Right lobe of liver (tissue), 4 donors: ENCODE data around the gene PC.

ENCODE experiments used
- POLR2A ChIP-seq: fragments of 450-650 bp; IDR thresholded peaks from one replicate; pipeline ENCODE4 v1.6.1; 2017; ENCODE audit warnings: antibody characterized with exemption, mild to moderate bottlenecking
- TF ChIP-seq, protein P1 (sequence below), 4 donors: fragments of 200-600 bp in 3 of 4; fragments of 450-650 bp in 1 of 4; IDR thresholded peaks; one replicate each; pipeline versions ENCODE4 v1.5.1 to v1.8.0; 2016 to 2022; ENCODE audit warnings: antibody characterized with exemption in 4 of 4, mild to moderate bottlenecking in 2 of 4
- donor health status: DM: no; HTN: no; CAD: no.
- donor health status: DM: no; HTN: no; CAD: no.
- donor health status: DM: no; HTN: yes; CAD: no.

DNA sequence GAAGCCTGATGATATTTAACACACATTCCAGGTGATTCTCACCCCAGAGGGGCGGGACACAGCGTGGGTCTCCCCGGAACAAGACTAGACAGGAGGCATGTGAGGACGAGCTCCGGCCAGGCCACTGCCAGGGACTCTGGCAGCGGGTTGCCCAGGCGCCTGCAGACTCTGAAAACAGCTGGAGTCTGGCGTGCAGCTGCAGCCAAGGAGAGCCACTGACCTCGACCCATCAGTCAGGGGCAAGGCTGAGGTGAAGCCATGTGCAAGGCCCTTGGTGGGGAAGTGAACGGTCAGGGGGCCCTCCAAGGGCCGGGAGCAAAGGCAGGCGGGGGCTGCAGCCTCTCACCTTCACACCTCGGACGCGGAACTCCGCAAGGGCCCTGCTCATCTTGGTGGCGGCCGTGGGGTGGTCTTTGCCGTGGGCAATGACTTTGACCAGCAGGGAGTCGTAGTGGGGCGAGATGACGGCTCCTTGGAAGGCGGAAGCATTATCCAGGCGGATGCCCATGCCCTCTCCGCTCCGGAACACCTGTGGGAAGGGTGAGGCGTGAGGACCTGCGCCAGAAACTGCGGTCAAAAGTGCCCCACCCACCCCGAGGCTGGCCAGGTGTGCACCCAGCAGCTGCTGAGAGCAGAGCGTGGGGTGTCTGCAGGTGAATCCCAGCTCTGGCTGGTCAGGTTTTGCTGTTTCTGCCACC is 94.6 kb downstream of the PC start:
- TF ChIP-seq POLR2A = no peak
- TF ChIP-seq, protein P1, sequence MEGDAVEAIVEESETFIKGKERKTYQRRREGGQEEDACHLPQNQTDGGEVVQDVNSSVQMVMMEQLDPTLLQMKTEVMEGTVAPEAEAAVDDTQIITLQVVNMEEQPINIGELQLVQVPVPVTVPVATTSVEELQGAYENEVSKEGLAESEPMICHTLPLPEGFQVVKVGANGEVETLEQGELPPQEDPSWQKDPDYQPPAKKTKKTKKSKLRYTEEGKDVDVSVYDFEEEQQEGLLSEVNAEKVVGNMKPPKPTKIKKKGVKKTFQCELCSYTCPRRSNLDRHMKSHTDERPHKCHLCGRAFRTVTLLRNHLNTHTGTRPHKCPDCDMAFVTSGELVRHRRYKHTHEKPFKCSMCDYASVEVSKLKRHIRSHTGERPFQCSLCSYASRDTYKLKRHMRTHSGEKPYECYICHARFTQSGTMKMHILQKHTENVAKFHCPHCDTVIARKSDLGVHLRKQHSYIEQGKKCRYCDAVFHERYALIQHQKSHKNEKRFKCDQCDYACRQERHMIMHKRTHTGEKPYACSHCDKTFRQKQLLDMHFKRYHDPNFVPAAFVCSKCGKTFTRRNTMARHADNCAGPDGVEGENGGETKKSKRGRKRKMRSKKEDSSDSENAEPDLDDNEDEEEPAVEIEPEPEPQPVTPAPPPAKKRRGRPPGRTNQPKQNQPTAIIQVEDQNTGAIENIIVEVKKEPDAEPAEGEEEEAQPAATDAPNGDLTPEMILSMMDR (IDR thresholded peaks at IDR 0.05) = no peak
